ENCODE measurements around the gene ZNF160.

Gene ZNF160

GRCh38 chr19:53082929-53083328, 20.3 kb downstream of the ZNF160 start:
- Mint-ChIP-seq H3K4me1 (peaks cover 20% of the 10 kb centered on the region), H3K27me3 (no peaks in the 10 kb centered on the region), H3K27ac (ENCODE audit: low read depth) (no peak overlapping the region), H3K4me3 (no peak overlapping the region), H3K36me3 (ENCODE audit: insufficient read depth) (peaks cover 32% of the 10 kb centered on the region), H3K9me3 (peaks cover 11% of the 10 kb centered on the region)
- ATAC-seq (replicated peaks; ENCODE audit: extremely low read depth, poor library complexity, severe bottlenecking) (no peak), DNase-seq (ENCODE audit: low spot score in 2 of 2) (no peak)

- Mint-ChIP-seq H3K27me3 (no peaks in the 10 kb centered on the region), H3K27ac (ENCODE audit: low read depth) (no peak overlapping the region), H3K4me3 (no peak overlapping the region), H3K9me3 (peaks cover 21% of the 10 kb centered on the region), H3K36me3 (ENCODE audit: insufficient read depth) (peaks cover 22% of the 10 kb centered on the region), H3K4me1 (peaks cover 12% of the 10 kb centered on the region)
- DNase-seq (ENCODE audit: low spot score in 2 of 2): no peak
- ATAC-seq (replicated peaks; ENCODE audit: extremely low read depth, poor library complexity, severe bottlenecking): no peak
Observed at GRCh38 chr19:53079313-53079924, 23.8 kb downstream of the ZNF160 start.

- Mint-ChIP-seq H3K9me3 (peaks cover 21% of the 10 kb centered on the region), H3K4me1 (peaks cover 12% of the 10 kb centered on the region), H3K27me3 (no peaks in the 10 kb centered on the region), H3K4me3 (no peak overlapping the region), H3K36me3 (ENCODE audit: insufficient read depth) (peaks cover 24% of the 10 kb centered on the region), H3K27ac (ENCODE audit: low read depth) (no peak overlapping the region)
- DNase-seq (ENCODE audit: low spot score in 2 of 2): no peak
- ATAC-seq (replicated peaks; ENCODE audit: extremely low read depth, poor library complexity, severe bottlenecking): no peak
Observed at GRCh38 chr19:53078668-53079067, 24.6 kb downstream of the ZNF160 start.

GRCh38 chr19:53076984-53077383, 26.2 kb downstream of the ZNF160 start:
- ATAC-seq (replicated peaks; ENCODE audit: extremely low read depth, poor library complexity, severe bottlenecking): no peak
- no peak overlapping the region for H3K4me3 Mint-ChIP-seq
- peaks cover 25% of the 10 kb centered on the region for H3K9me3 Mint-ChIP-seq
- H3K36me3 Mint-ChIP-seq (ENCODE audit: insufficient read depth): peaks cover 33% of the 10 kb centered on the region
- H3K4me1 Mint-ChIP-seq: peaks cover 10% of the 10 kb centered on the region
- no peak overlapping the region for H3K27ac Mint-ChIP-seq (ENCODE audit: low read depth)
- no peaks in the 10 kb centered on the region for H3K27me3 Mint-ChIP-seq
- DNase-seq (ENCODE audit: low spot score in 2 of 2): no peak

GRCh38 chr19:53068834-53069233, 34.4 kb downstream of the ZNF160 start:
- H3K4me3 Mint-ChIP-seq: no peak overlapping the region
- DNase-seq (ENCODE audit: low spot score in 2 of 2) (no peak), ATAC-seq (replicated peaks; ENCODE audit: extremely low read depth, poor library complexity, severe bottlenecking) (no peak)
- peaks cover 39% of the 10 kb centered on the region for H3K36me3 Mint-ChIP-seq (ENCODE audit: insufficient read depth)
- H3K27ac Mint-ChIP-seq (ENCODE audit: low read depth): no peak overlapping the region
- H3K4me1 Mint-ChIP-seq: no peaks in the 10 kb centered on the region
- H3K9me3 Mint-ChIP-seq: peaks cover 30% of the 10 kb centered on the region
- no peaks in the 10 kb centered on the region for H3K27me3 Mint-ChIP-seq

DNA sequence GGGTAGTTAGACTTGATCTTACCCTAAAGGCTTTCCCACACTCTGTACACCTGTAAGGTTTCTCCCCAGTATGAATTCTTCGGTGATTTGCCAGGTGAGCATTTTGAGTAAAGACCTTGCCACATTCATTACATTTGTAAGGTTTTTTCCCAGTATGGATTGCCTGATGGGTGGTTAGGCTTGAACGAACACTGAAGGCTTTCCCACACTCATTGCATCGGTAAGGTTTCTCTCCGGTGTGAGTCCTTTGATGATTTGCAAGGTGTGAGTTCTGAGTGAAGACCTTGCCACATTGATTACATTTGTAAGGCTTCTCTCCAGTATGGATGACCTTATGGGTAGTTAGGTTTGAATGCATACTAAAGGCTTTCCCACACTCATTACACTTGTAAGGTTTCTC, 35.0 kb downstream of the ZNF160 start:
- ATAC-seq (replicated peaks; ENCODE audit: extremely low read depth, poor library complexity, severe bottlenecking) (no peak), DNase-seq (ENCODE audit: low spot score in 2 of 2) (no peak)
- Mint-ChIP-seq H3K27ac (ENCODE audit: low read depth) (no peak overlapping the region), H3K4me1 (no peaks in the 10 kb centered on the region), H3K4me3 (no peak overlapping the region), H3K27me3 (no peaks in the 10 kb centered on the region), H3K36me3 (ENCODE audit: insufficient read depth) (peaks cover 37% of the 10 kb centered on the region), H3K9me3 (peaks cover 27% of the 10 kb centered on the region)

DNA sequence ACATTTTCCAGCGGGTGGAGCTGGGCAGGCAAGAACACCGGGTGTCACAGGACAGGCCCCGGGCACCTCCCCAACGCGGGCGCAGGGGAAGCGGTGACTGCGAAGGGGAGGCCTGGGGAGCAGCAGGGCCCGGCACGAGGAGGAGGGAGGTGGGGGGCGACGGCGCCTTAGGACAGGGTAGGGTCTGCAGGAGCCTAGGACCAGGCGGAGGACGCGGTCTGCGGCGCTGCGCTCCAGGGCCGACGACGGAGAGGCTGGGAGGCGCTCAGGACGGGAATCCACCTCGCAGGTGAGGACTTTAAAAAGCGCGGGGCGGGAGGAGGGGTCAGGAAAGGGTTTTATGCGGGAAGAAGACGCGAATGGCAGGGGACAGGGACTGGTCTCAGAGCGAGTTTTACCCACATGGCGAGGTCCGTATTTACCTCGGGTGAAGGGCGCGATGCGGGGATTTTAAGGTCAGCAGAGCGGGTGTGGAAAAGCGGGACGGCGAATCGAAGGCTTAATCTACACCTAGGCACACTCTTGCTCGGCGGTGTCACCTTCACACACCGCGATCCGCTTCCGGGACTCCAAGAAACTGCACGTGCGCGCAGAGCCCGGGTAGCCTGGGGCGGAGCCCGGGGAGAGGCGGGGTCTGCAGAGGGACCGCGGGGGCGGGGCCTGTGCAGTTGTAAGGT, 45.2 kb downstream of the ZNF160 start:
- no peak for ATAC-seq (replicated peaks; ENCODE audit: extremely low read depth, poor library complexity, severe bottlenecking)
- H3K27ac Mint-ChIP-seq (ENCODE audit: low read depth): no peak overlapping the region
- H3K27me3 Mint-ChIP-seq: no peaks in the 10 kb centered on the region
- H3K4me3 Mint-ChIP-seq: no peak overlapping the region
- peaks cover 17% of the 10 kb centered on the region for H3K9me3 Mint-ChIP-seq
- DNase-seq (ENCODE audit: low spot score in 2 of 2): no peak
- H3K4me1 Mint-ChIP-seq: no peaks in the 10 kb centered on the region
- peaks cover 2% of the 10 kb centered on the region for H3K36me3 Mint-ChIP-seq (ENCODE audit: insufficient read depth)

DNA sequence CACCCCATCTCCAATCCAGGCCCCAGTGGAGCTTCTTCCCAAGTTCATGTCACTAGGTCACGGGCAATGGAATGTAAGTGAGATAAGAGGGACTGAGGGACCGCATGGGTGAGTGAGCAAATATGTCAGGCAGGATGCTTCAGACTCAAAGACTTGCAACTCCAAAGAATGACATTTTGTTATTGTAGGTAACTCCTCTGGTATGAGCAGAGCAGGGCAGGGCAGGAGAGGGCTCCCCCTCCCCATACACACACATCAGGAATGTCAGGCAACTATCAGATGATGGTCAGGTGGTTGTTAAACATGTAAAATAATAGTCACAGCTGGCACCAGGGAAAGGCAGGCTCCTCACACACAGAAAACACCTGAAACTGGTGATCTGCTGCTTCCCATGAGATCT, 48.1 kb downstream of the ZNF160 start:
- H3K27me3 Mint-ChIP-seq: no peaks in the 10 kb centered on the region
- H3K36me3 Mint-ChIP-seq (ENCODE audit: insufficient read depth): peaks cover 2% of the 10 kb centered on the region
- ATAC-seq (replicated peaks; ENCODE audit: extremely low read depth, poor library complexity, severe bottlenecking) (no peak), DNase-seq (ENCODE audit: low spot score in 2 of 2) (no peak)
- no peaks in the 10 kb centered on the region for H3K4me1 Mint-ChIP-seq
- no peak overlapping the region for H3K27ac Mint-ChIP-seq (ENCODE audit: low read depth)
- no peak overlapping the region for H3K4me3 Mint-ChIP-seq
- peaks cover 17% of the 10 kb centered on the region for H3K9me3 Mint-ChIP-seq

DNA sequence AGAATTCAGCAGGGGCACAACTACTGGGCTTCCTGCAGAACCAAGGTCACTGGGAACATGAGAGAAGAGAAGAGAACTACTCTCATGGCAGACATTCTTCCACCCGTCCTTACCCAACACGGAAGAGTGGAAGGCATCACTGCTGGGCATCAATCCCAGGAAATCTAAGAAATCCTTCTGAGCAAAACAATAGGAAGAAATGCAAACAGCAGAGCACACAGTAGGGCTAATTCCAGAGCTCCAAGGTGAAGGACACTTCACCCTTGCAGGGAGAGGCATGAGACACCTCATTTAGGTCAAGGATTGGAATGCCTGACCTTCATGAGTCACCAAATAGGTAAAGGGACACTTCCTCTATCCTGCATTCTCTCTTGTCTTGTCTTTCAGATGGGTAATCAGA, 55.8 kb downstream of the ZNF160 start:
- no peak for DNase-seq (ENCODE audit: low spot score in 2 of 2)
- H3K27ac Mint-ChIP-seq (ENCODE audit: low read depth): no peak overlapping the region
- ATAC-seq (replicated peaks; ENCODE audit: extremely low read depth, poor library complexity, severe bottlenecking): no peak
- no peaks in the 10 kb centered on the region for H3K27me3 Mint-ChIP-seq
- H3K4me1 Mint-ChIP-seq: no peaks in the 10 kb centered on the region
- no peaks in the 10 kb centered on the region for H3K36me3 Mint-ChIP-seq (ENCODE audit: insufficient read depth)
- H3K4me3 Mint-ChIP-seq: no peak overlapping the region
- H3K9me3 Mint-ChIP-seq: peaks cover 6% of the 10 kb centered on the region

GRCh38 chr19:53045536-53045935, 57.7 kb downstream of the ZNF160 start:
- no peak overlapping the region for H3K4me3 Mint-ChIP-seq
- ATAC-seq (replicated peaks; ENCODE audit: extremely low read depth, poor library complexity, severe bottlenecking) (no peak), DNase-seq (ENCODE audit: low spot score in 2 of 2) (no peak)
- H3K4me1 Mint-ChIP-seq: no peaks in the 10 kb centered on the region
- H3K27me3 Mint-ChIP-seq: no peaks in the 10 kb centered on the region
- no peak overlapping the region for H3K27ac Mint-ChIP-seq (ENCODE audit: low read depth)
- no peaks in the 10 kb centered on the region for H3K36me3 Mint-ChIP-seq (ENCODE audit: insufficient read depth)
- H3K9me3 Mint-ChIP-seq: peaks cover 3% of the 10 kb centered on the region

DNA sequence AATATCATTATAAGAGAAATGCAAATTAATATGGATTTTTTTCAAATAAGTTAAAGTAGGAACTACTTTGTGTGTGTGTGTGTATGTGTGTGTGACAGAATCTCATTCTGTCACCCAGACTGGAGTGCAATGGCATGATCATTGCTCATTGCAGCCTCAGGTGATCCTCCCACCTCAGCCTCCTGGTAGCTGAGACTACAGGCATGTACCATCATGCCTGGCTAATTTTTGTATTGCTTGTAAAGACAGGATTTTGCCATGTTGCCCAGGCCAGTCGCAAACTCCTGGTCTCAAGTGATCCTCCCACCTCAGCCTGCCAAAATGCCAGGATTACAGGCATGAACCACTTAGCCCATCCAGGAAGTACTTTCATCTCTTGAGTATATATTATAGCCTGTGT, 61.9 kb downstream of the ZNF160 start:
- H3K4me1 Mint-ChIP-seq: no peaks in the 10 kb centered on the region
- H3K4me3 Mint-ChIP-seq: no peak overlapping the region
- H3K27ac Mint-ChIP-seq (ENCODE audit: low read depth): no peak overlapping the region
- peaks cover 14% of the 10 kb centered on the region for H3K9me3 Mint-ChIP-seq
- ATAC-seq (replicated peaks; ENCODE audit: extremely low read depth, poor library complexity, severe bottlenecking) (no peak), DNase-seq (ENCODE audit: low spot score in 2 of 2) (no peak)
- peaks cover 2% of the 10 kb centered on the region for H3K36me3 Mint-ChIP-seq (ENCODE audit: insufficient read depth)
- H3K27me3 Mint-ChIP-seq: peaks cover 11% of the 10 kb centered on the region

DNA sequence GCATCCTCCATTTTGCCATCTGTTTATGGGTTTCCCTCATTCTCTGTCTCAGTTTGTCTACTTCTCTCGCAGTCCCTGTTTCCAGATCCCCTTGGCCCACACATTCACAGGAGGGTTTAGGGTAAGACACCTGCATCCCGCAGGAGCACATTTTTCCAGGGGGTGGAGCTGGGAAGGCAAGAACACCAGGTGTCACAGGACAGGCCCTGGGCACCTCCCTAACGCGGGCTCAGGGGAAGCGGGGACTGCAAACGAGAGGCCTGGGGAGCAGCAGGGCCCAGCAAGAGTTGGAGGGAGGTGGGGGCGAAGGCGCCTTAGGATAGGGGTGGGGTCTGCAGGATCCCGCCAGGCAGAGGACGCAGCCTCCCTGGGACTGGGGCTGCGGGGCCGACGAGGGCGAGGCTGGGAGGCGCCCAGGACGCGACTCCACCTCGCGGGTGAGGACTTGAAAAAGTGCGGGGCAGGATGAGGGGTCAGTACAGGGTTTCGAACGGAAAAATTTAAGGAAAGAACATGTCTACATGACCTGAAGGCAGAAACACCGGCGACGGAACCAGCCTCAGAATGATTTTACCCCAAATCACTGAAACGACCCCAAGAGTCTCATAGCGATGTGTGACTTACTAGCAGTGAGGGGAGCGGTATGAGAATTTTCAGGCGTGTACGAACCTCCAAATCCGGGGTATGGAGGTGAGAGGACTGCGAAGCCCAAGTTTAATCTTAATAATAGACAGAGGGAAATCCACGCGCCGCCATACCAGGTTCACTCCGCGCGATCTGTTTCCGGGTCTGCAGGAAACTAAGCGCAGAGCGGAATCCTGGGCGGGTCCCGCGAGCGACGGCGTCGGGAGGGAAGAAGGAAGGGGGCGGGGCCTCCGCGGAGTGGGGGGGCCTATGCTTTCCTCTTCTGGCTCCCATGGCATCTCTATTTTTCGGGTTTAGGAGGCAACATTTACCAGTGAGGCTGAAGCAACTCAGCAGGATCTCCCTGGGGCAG, 65.8 kb downstream of the ZNF160 start:
- DNase-seq (ENCODE audit: low spot score in 2 of 2) (no peak), ATAC-seq (replicated peaks; ENCODE audit: extremely low read depth, poor library complexity, severe bottlenecking) (no peak)
- Mint-ChIP-seq H3K4me3 (no peak overlapping the region), H3K27me3 (peaks cover 16% of the 10 kb centered on the region), H3K9me3 (peaks cover 17% of the 10 kb centered on the region), H3K36me3 (ENCODE audit: insufficient read depth) (peaks cover 5% of the 10 kb centered on the region), H3K27ac (ENCODE audit: low read depth) (no peak overlapping the region), H3K4me1 (no peaks in the 10 kb centered on the region)

Measured in central memory CD8-positive, alpha-beta T cell (primary cell).